IPS DF 6.9 (cell line): ENCODE measurements around the gene RGS9.
"Not testable (repeated sequence)": the region's sequence is repeated elsewhere in the genome, so short reads cannot be mapped to it uniquely, and the experiment has no call there.

Experiments used
- DNase-seq: peaks from one replicate; pipeline ENCODE4 v3.0.0-alpha.2; 2013; ENCODE audit warnings: low read depth, low spot score
- H3K27ac ChIP-seq: one replicate; pipeline ENCODE4 v1.5.1; 2013; ENCODE audit warnings: low read length, control low read depth
- H3K27me3 ChIP-seq: 2 replicates; pipeline ENCODE4 v1.6.1; 2013; ENCODE audit warnings: mild to moderate bottlenecking, low read length; ENCODE audit not compliant: control insufficient read depth, insufficient read depth
- H3K36me3 ChIP-seq: 2 replicates; pipeline ENCODE4 v1.6.1; 2013; ENCODE audit warnings: low read length; ENCODE audit not compliant: control insufficient read depth, insufficient read depth
- H3K4me1 ChIP-seq: 2 replicates; pipeline ENCODE4 v1.6.1; 2013; ENCODE audit warnings: low read length; ENCODE audit not compliant: control insufficient read depth, insufficient read depth
- H3K4me3 ChIP-seq: 2 replicates; pipeline ENCODE4 v1.5.1; 2013; ENCODE audit warnings: mild to moderate bottlenecking, low read length
- H3K9me3 ChIP-seq: 2 replicates; pipeline ENCODE4 v1.6.1; 2013; ENCODE audit warnings: low read length, inconsistent platforms; ENCODE audit not compliant: control insufficient read depth, insufficient read depth
- WGBS: extraction: QIAGEN DNeasy Blood & Tissue Kit; methylation state at CpG from one replicate; pipeline ENCODE4 v1.1.7; 2013; ENCODE audit warnings: mixed read lengths, missing lambda C conversion rate; ENCODE audit not compliant: insufficient read length, insufficient coverage; 5-methylcytosine and 5-hydroxymethylcytosine counted together

The RGS9 gene

DNA sequence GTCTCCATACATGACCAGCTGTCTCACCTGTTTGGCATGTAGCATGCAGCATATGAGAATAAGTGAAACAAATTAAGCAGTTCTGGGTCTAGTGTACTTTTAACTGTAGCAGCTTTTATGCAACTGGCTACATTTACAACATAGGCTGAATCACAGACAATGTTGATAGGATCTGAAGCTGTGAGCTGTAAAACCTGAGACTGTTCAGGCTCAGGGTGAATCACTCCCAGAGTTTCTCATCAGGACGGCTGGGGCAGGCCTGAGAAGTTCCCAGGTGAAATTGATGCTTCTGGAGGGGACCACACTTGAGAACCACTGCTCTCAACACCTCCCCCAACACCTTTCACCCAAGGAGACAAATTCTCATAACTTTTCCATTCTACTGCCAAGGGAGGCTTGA, 70.3 kb downstream of the RGS9 start:
- H3K4me3 ChIP-seq, H3K4me1 ChIP-seq, H3K9me3 ChIP-seq, H3K36me3 ChIP-seq, H3K27ac ChIP-seq, DNase-seq, H3K27me3 ChIP-seq: not testable (repeated sequence)
- no CpG with 5 or more reads among the region's 1 CpG for WGBS

GRCh38 chr17:65208717-65209116, 71.5 kb downstream of the RGS9 start:
- WGBS = no CpG with 5 or more reads among the region's 1 CpG

GRCh38 chr17:65218261-65218660, 81.1 kb downstream of the RGS9 start:
- Histone ChIP-seq H3K4me3 (no peak overlapping the region), H3K27me3 (no peaks in the 10 kb centered on the region), H3K36me3 (no peaks in the 10 kb centered on the region), H3K9me3 (no peaks in the 10 kb centered on the region), H3K4me1 (no peaks in the 10 kb centered on the region), H3K27ac (no peak overlapping the region)
- DNase-seq = no peak
- WGBS = no CpG with 5 or more reads among the region's 4 CpGs

More at GRCh38 chr17:65208717-65209116, 71.5 kb downstream of the RGS9 start:
- no peaks in the 10 kb centered on the region for H3K27me3 ChIP-seq
- no peak for DNase-seq
- H3K9me3 ChIP-seq = no peaks in the 10 kb centered on the region
- no peak overlapping the region for H3K4me3 ChIP-seq
- H3K4me1 ChIP-seq = no peaks in the 10 kb centered on the region
- H3K36me3 ChIP-seq = no peaks in the 10 kb centered on the region
- H3K27ac ChIP-seq = no peak overlapping the region

GRCh38 chr17:65219124-65219523, 82.0 kb downstream of the RGS9 start:
- Histone ChIP-seq H3K4me1 (no peaks in the 10 kb centered on the region), H3K27me3 (no peaks in the 10 kb centered on the region), H3K36me3 (no peaks in the 10 kb centered on the region), H3K27ac (no peak overlapping the region), H3K9me3 (no peaks in the 10 kb centered on the region), H3K4me3 (no peak overlapping the region)
- WGBS = 100% methylated on average over 2 of the region's 3 CpGs
- no peak for DNase-seq

GRCh38 chr17:65219707-65220106, 82.5 kb downstream of the RGS9 start:
- H3K4me1 ChIP-seq = no peaks in the 10 kb centered on the region
- WGBS = 100% methylated on average over 1 of the region's 3 CpGs
- no peaks in the 10 kb centered on the region for H3K36me3 ChIP-seq
- no peaks in the 10 kb centered on the region for H3K9me3 ChIP-seq
- DNase-seq = no peak
- no peak overlapping the region for H3K27ac ChIP-seq
- no peak overlapping the region for H3K4me3 ChIP-seq
- H3K27me3 ChIP-seq = no peaks in the 10 kb centered on the region

DNA sequence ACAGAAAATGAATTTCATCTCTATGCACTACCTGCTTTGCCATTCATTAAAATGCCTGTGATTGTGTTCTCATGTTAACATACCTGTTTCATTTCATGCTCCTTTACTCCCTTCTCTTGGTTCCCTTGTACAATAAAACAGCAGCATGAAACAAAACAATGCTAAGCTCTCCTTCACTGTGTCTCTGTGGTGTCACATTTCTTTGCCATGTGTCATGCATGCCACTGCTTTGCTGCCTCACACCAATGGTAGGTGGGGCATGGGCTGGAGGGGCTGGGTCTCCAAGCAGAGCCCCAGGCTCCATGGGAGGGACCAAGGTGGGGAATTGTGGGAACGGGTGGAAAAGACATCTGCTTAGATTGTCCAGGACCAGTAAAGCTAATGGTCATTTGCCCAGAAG, 83.6 kb downstream of the RGS9 start:
- Histone ChIP-seq H3K9me3 (no peaks in the 10 kb centered on the region), H3K4me1 (no peaks in the 10 kb centered on the region), H3K27ac (no peak overlapping the region), H3K36me3 (no peaks in the 10 kb centered on the region), H3K27me3 (no peaks in the 10 kb centered on the region), H3K4me3 (no peak overlapping the region)
- no CpG with 5 or more reads among the region's 1 CpG for WGBS
- DNase-seq = no peak

DNA sequence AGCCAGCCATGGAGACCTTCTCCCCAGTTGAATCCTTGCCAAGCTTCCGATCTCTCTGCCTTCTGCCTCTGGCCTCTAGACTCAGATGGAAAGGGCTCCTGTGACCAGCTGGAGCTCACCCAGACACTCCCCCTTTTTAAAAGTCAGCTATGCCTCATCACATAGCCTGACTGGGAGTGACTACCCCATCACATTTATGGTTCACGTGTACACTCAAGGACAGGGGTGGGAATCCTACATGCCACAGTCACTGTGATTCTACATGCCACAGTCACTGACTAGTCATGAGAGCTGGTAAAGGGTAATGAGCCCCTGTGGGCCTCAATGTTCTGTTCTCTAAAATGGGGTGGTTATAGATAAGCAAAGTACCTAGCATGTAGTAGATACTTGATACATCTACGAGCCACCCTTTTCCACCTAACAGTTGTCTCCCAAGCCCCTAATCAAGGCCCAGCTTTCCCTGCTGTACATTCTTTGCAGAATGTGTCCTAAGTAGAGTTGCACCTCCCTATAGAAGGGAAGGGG, 85.1 kb downstream of the RGS9 start:
- Histone ChIP-seq H3K4me3 (no peak overlapping the region), H3K9me3 (no peaks in the 10 kb centered on the region), H3K27me3 (no peaks in the 10 kb centered on the region), H3K27ac (no peak overlapping the region), H3K4me1 (no peaks in the 10 kb centered on the region), H3K36me3 (no peaks in the 10 kb centered on the region)
- no peak for DNase-seq
- WGBS = no CpG with 5 or more reads among the region's 3 CpGs

GRCh38 chr17:65225061-65225460, 87.9 kb downstream of the RGS9 start:
- no CpG with 5 or more reads among the region's 18 CpGs for WGBS
- no peaks in the 10 kb centered on the region for H3K27me3 ChIP-seq
- H3K36me3 ChIP-seq = no peaks in the 10 kb centered on the region
- no peak for DNase-seq
- no peaks in the 10 kb centered on the region for H3K9me3 ChIP-seq
- no peak overlapping the region for H3K27ac ChIP-seq
- H3K4me3 ChIP-seq = no peak overlapping the region
- H3K4me1 ChIP-seq = no peaks in the 10 kb centered on the region

GRCh38 chr17:65226227-65226626, 89.1 kb downstream of the RGS9 start:
- no CpG with 5 or more reads among the region's 4 CpGs for WGBS
- DNase-seq = no peak

GRCh38 chr17:65227637-65228036, 90.5 kb downstream of the RGS9 start:
- no CpG with 5 or more reads among the region's 4 CpGs for WGBS
- H3K27ac ChIP-seq = no peak overlapping the region
- H3K9me3 ChIP-seq = no peaks in the 10 kb centered on the region
- DNase-seq = no peak
- H3K27me3 ChIP-seq = no peaks in the 10 kb centered on the region
- H3K4me3 ChIP-seq = no peak overlapping the region
- H3K4me1 ChIP-seq = no peaks in the 10 kb centered on the region
- H3K36me3 ChIP-seq = no peaks in the 10 kb centered on the region

More at GRCh38 chr17:65226227-65226626, 89.1 kb downstream of the RGS9 start:
- Histone ChIP-seq H3K9me3 (no peaks in the 10 kb centered on the region), H3K27me3 (no peaks in the 10 kb centered on the region), H3K4me3 (no peak overlapping the region), H3K36me3 (no peaks in the 10 kb centered on the region), H3K27ac (no peak overlapping the region), H3K4me1 (no peaks in the 10 kb centered on the region)

- no peaks in the 10 kb centered on the region for H3K4me1 ChIP-seq
- DNase-seq = no peak
- H3K36me3 ChIP-seq = no peaks in the 10 kb centered on the region
- no peak overlapping the region for H3K27ac ChIP-seq
- no peak overlapping the region for H3K4me3 ChIP-seq
- WGBS = no CpG with 5 or more reads among the region's 10 CpGs
- H3K27me3 ChIP-seq = no peaks in the 10 kb centered on the region
- H3K9me3 ChIP-seq = no peaks in the 10 kb centered on the region
These were observed 91.1 kb downstream of the RGS9 start for GRCh38 chr17:65228287-65228686.
